Raji (cell line): Measurements from ENCODE around the gene CPA1.

ENCODE experiments used
- POLR2A ChIP-seq: IDR thresholded peaks from 2 replicates; pipeline ENCODE4 v1.6.1; 2011; ENCODE audit warnings: low read depth, low read length, control low read depth; ENCODE audit not compliant: insufficient read depth

CPA1 gene

GRCh38 chr7:130379921-130380860 lies at the start of gene CPA1:
Gene CPA1 (plus strand): TSS chr7:130380494. CDS start chr7:130380521, 27 bp downstream.
- TF ChIP-seq POLR2A = no peak

- no peak for TF ChIP-seq POLR2A
These were observed 47.8 kb upstream of the CPA1 start for GRCh38 chr7:130332259-130333053.

- TF ChIP-seq POLR2A = no peak
These were observed 46.5 kb upstream of the CPA1 start for GRCh38 chr7:130333832-130334231.

GRCh38 chr7:130334274-130334673 lies 46.0 kb upstream of the CPA1 start:
- no peak for TF ChIP-seq POLR2A

GRCh38 chr7:130337410-130337971 lies 42.8 kb upstream of the CPA1 start:
- TF ChIP-seq POLR2A = no peak

DNA sequence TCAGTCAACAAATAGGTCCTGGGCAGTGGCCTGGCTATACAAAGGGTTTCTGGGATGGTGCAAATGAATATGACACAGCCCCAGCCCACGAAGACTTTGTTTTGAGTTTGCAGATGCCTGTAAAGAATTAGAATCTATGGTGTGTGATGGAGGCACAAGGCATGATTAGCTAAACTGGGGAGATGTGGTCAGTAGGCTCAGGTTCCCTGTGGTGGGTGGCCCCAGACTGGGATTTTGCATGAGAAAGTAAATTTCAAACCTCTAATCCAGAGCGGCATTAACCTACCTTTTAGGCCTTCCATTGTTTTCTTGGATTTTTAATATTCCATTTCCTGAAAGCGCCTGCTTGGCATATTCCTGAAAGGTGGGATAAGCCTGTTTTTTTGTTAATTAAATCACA lies 42.1 kb upstream of the CPA1 start:
- no peak for TF ChIP-seq POLR2A

- no peak for TF ChIP-seq POLR2A
These were observed 38.4 kb upstream of the CPA1 start for GRCh38 chr7:130341882-130342281.

DNA sequence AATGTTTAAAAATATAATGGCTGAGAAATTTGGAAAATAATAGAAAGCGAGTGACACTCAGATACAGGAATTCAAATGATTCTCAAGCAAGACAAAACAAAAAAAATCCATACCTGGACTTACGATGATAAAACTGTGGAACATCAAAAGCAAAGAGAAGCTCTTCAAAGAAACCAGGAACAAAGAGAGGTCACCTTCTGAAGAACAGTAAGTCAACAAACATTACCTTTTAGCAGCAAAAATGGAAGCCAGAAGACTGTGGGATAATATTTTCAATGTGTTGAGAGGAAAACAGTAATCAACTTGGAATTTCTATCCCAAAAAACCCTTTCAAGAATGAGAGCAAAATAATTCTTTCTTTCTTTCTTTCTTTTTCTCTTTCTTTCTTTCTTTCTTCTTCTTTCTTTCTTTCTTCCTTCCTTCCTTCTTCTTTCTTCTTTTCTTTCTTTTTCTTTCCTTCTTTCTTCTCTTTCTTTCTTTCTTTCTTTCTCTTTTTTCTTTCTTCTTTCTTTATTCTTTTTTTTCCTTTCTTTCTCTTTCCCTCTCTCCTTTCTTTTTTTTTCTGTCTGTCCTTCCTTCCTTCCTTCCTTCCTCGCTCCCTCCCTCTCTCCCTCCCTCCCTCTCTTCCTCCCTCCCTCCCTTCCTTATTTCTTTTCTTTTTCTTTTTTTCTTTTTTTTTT lies 37.5 kb upstream of the CPA1 start:
- TF ChIP-seq POLR2A = no peak

- TF ChIP-seq POLR2A = no peak
These were observed 35.9 kb upstream of the CPA1 start, which contains the start of gene CPA5 for GRCh38 chr7:130344271-130344866. Gene CPA5 (plus strand): TSS chr7:130344816. CDS start chr7:130346486, 1,670 bp downstream.

GRCh38 chr7:130345136-130345535 lies 35.2 kb upstream of the CPA1 start:
- TF ChIP-seq POLR2A = no peak

- no peak for TF ChIP-seq POLR2A
These were observed 34.6 kb upstream of the CPA1 start for GRCh38 chr7:130345725-130346124.

DNA sequence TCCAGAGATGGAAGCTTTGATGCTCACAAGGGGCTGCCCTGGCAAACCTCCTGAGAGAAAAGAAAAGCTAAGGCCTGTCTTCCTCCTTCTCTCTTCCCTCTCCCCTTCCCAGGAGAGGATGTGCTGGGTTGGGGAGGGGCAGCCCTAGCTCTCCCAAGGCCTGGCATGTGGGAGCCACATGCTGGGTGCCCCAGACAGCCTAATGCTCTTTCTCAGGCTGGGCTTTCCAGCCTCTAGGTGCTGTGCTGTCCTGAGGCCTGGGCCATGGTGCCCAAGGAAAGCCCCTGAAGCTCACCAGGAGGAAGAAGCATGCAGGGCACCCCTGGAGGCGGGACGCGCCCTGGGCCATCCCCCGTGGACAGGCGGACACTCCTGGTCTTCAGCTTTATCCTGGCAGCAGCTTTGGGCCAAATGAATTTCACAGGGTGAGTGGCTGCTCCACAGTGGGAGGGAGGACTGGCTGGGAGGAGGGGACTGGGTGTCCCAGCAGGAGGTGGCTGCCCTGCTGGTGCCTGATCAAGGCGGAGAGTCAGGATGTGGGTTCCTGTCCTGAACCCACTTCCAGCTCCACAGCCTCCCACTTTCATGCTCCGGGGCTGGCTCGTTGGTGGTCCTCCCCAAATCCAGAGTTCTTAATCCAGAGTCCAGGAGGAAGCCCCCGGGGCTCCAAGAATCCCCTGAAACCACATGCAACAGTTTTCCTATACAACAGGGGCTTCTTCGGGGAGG lies 34.0 kb upstream of the CPA1 start:
- TF ChIP-seq POLR2A = no peak

- TF ChIP-seq POLR2A = no peak
These were observed 33.4 kb upstream of the CPA1 start for GRCh38 chr7:130346941-130347340.
